ENCODE results near the gene SUMO2. TPM values are rescaled to one million over a fixed set of nuclear protein-coding genes. Genes with fewer than 3 reads are reported as not detected.

The SUMO2 gene
- total and polyA plus RNA-seq, 9 of the 15 experiments (the other 6 are each of a cell fraction or from before 2014, with no cell fraction given) = 157 to 733 (median 419) TPM

DNA sequence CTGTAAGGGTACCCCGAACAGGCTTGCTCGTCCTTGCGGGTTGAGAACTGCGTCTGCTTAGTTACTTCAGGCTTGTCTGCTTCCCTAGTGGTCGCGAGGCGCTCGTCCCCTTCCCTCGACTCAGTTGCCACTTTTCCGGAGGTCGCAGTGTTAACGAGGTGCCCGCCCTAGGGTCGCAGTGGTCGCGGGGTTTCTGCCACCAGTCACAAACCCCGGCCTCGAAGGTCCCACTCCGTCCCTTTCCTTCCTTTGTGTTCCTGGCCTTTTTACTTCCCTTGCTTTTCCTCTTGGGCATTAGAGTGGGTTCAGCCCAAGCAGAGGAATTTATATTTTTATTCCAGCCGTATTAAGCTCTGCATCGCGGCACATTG, 23.0 kb upstream of the SUMO2 start (continued):
- peak in 1 of 2 experiments; percentile 42; a peak in 1 of 4 replicates for TF ChIP-seq MLLT1 (IDR thresholded peaks at IDR 0.05)
- no peak for TF ChIP-seq NR3C1 (CRISPR knock-in tag; IDR thresholded peaks at IDR 0.05)
- TF ChIP-seq THRAP3 (IDR thresholded peaks at IDR 0.05; ENCODE audit: borderline replicate concordance) = no peak
- TF ChIP-seq, protein P1, sequence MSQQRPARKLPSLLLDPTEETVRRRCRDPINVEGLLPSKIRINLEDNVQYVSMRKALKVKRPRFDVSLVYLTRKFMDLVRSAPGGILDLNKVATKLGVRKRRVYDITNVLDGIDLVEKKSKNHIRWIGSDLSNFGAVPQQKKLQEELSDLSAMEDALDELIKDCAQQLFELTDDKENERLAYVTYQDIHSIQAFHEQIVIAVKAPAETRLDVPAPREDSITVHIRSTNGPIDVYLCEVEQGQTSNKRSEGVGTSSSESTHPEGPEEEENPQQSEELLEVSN (IDR thresholded peaks at IDR 0.05; ENCODE audit: borderline replicate concordance in 1 of 2, extremely low read depth in 1 of 2, insufficient read depth in 1 of 2, insufficient read length in 1 of 2, low read depth in 1 of 2, low read length in 1 of 2, poor library complexity in 1 of 2, severe bottlenecking in 1 of 2) = peak in 1 of 2 experiments; percentile 1
- TF ChIP-seq MTF1 (CRISPR knock-in tag; IDR thresholded peaks at IDR 0.05; ENCODE audit: borderline replicate concordance) = no peak
- 0 out of 2 replicates have a peak, but pooled peaks have one; percentile 6 for TF ChIP-seq LARP7 (IDR thresholded peaks at IDR 0.05)
- no peak for TF ChIP-seq HOXB6 (CRISPR knock-in tag; IDR thresholded peaks at IDR 0.05; ENCODE audit: borderline replicate concordance)
- TF ChIP-seq RAD21 (CRISPR knock-in tag; conservative IDR thresholded peaks at IDR 0.05 in 1 of 2, IDR thresholded peaks at IDR 0.05 in 1 of 2) = peak in 1 of 2 experiments; percentile 2; a peak in 1 of 4 replicates
- TF ChIP-seq, protein P2, sequence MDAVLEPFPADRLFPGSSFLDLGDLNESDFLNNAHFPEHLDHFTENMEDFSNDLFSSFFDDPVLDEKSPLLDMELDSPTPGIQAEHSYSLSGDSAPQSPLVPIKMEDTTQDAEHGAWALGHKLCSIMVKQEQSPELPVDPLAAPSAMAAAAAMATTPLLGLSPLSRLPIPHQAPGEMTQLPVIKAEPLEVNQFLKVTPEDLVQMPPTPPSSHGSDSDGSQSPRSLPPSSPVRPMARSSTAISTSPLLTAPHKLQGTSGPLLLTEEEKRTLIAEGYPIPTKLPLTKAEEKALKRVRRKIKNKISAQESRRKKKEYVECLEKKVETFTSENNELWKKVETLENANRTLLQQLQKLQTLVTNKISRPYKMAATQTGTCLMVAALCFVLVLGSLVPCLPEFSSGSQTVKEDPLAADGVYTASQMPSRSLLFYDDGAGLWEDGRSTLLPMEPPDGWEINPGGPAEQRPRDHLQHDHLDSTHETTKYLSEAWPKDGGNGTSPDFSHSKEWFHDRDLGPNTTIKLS (IDR thresholded peaks at IDR 0.05; ENCODE audit: borderline replicate concordance, low read depth) = no peak

Data from K562 (cell line).